ENCODE data around the gene AVPI1. TPM values are rescaled to one million over a fixed set of nuclear protein-coding genes. Genes with fewer than 3 reads are reported as not detected.

The AVPI1 gene
- total RNA-seq, 2 donors from 2014 or later: 5.6 to 8.6 TPM

DNA sequence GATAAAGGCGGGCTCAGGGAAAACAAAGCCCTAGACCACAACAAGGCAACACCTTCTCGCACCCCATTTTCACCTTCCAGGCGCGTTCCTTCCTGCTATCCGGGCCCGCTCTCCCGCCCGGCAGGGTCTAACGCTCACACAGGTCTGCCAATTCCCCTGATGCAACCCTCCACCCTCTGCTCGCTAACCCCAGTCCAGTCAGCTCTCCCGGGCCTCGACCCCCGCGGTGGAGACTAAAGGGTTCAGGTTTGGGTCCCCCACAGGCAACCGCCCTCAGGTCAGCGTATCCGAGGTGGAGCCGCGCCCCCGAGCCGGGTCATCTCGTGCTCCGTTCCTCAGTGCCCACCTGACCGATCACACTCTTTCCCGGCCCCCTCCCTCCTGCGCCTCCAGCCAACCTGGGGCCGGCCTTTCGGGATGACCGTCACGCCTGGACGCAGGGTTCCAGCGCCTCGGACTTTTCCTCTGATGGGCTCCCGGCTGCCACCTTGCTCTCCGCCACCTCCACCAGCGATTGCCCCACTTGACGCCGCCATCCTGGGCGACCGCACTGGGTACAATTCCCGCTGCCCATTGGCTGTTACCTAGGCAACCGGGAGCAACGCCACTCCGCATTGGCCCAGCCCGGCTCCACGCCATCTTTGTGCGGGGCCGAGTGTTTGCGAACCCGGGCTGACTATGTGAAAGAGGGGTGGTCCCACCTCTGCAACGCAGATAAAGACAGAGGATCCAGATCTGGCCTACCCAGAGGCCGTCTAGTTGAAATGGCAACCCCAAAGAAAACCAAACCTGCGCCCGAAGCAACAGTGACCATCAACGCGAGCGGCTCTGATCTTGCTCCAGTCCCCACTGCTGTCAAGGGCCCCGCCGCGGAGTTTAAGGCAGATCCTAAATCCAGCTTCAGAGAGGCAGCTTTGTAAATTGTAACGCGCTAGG, 53.8 kb downstream of the AVPI1 start, which contains the start of gene MORN4:
Gene MORN4 (minus strand): TSS at position 552 of the 936 bp plus-strand sequence. CDS start 13,847 bp downstream, outside the sequence.
- no peaks in the 10 kb centered on the region for H3K9me3 ChIP-seq (ENCODE audit: control insufficient read depth, low read length, poor library complexity, severe bottlenecking)
- H3K4me1 Mint-ChIP-seq: peaks cover 9% of the 10 kb centered on the region
- H3K36me3 Mint-ChIP-seq (ENCODE audit: low read depth): peaks cover 3% of the 10 kb centered on the region
- peak; percentile 100 for ATAC-seq
- DNase-seq: peak; percentile 84 to 90 (median 85)
- peak within 1 kb of the TSS; percentile 100 for H3K4me3 Mint-ChIP-seq
- no peaks in the 10 kb centered on the region for H3K27me3 Mint-ChIP-seq
- H3K27ac Mint-ChIP-seq: peak within 1 kb of the TSS; percentile 96

GRCh38 chr10:97631098-97631497, 55.9 kb downstream of the AVPI1 start:
- H3K27ac Mint-ChIP-seq: no peak overlapping the region
- DNase-seq (no peak), ATAC-seq (no peak)
- H3K9me3 ChIP-seq (ENCODE audit: control insufficient read depth, low read length, poor library complexity, severe bottlenecking): no peaks in the 10 kb centered on the region
- peaks cover 3% of the 10 kb centered on the region for H3K36me3 Mint-ChIP-seq (ENCODE audit: low read depth)
- peaks cover 9% of the 10 kb centered on the region for H3K4me1 Mint-ChIP-seq
- no peak overlapping the region for H3K4me3 Mint-ChIP-seq
- H3K27me3 Mint-ChIP-seq: no peaks in the 10 kb centered on the region

DNA sequence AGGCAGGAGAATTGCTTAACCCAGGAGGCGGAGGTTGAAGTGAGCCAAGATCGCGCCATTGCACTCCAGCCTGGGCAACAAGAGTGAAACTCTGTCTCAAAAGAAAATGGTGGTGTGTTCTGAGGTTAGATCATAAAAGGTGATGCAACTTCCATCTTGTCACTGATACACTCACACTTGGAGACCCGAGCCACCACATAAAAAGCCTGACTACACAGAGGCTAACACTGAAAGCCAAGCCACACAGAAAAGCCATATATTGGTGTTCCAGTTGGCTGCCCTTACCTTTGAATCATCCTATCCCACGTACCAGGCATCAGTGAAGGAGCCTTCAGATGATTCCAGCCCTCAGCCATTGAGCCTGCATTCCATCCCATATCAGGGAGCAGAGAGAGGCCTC, 57.8 kb downstream of the AVPI1 start:
- DNase-seq: no peak
- ATAC-seq: no peak
- no peak overlapping the region for H3K27ac Mint-ChIP-seq
- H3K4me1 Mint-ChIP-seq: peaks cover 9% of the 10 kb centered on the region
- peaks cover 3% of the 10 kb centered on the region for H3K36me3 Mint-ChIP-seq (ENCODE audit: low read depth)
- no peaks in the 10 kb centered on the region for H3K27me3 Mint-ChIP-seq
- no peak overlapping the region for H3K4me3 Mint-ChIP-seq
- no peaks in the 10 kb centered on the region for H3K9me3 ChIP-seq (ENCODE audit: control insufficient read depth, low read length, poor library complexity, severe bottlenecking)

DNA sequence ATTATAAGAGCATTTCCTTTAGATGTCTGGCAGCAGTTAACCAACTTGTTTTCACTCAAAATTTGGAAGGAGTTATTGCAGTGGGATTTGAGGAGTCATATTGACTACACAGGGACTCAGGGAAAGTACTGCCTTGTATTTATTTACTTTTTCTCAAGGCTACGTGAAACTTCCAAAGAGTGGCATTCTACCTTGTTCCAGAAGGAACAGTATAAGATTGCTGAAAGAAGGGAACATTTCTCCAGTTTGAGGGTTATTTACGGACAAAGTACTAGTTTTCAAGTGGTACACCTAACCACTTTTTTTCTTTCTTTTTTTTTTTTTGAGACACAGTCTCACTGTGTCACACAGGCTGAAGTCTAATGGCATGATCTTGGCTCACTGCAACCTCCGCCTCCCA, 58.8 kb downstream of the AVPI1 start:
- no peak overlapping the region for H3K27ac Mint-ChIP-seq
- no peak for DNase-seq
- H3K9me3 ChIP-seq (ENCODE audit: control insufficient read depth, low read length, poor library complexity, severe bottlenecking): no peaks in the 10 kb centered on the region
- peaks cover 1% of the 10 kb centered on the region for H3K36me3 Mint-ChIP-seq (ENCODE audit: low read depth)
- no peak overlapping the region for H3K4me3 Mint-ChIP-seq
- H3K27me3 Mint-ChIP-seq: no peaks in the 10 kb centered on the region
- no peak for ATAC-seq
- peaks cover 5% of the 10 kb centered on the region for H3K4me1 Mint-ChIP-seq

DNA sequence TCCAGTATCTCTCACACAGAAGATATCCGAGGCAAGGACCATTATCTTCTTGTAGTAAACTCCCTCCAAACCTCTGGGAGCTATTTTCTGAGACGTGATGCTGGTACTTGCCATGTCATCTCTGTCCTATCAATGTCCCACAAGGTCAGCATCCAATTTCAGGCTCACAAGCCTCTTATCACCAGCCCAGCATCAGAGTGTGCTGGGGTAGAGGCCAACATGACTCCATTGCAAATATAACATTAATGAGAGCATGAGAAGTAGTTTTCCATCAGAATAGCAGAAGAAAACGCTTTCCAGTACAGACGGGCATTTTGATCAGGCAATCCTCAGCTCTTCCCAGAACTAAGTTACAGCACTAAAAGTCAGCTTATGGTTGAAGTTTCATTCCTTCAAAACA, 59.3 kb downstream of the AVPI1 start:
- H3K36me3 Mint-ChIP-seq (ENCODE audit: low read depth): no peaks in the 10 kb centered on the region
- no peak overlapping the region for H3K4me3 Mint-ChIP-seq
- no peaks in the 10 kb centered on the region for H3K27me3 Mint-ChIP-seq
- no peak for ATAC-seq
- no peak for DNase-seq
- no peak overlapping the region for H3K27ac Mint-ChIP-seq
- peaks cover under 1% of the 10 kb centered on the region for H3K4me1 Mint-ChIP-seq
- no peaks in the 10 kb centered on the region for H3K9me3 ChIP-seq (ENCODE audit: control insufficient read depth, low read length, poor library complexity, severe bottlenecking)

Other genes with a start within 250 kb of the AVPI1 start
- gene EXOSC1, start 241.2 kb downstream of the AVPI1 start, total RNA-seq: 10 to 100 TPM; 32.0 to 38.6 TPM
- gene ZDHHC16, start 241.1 kb downstream of the AVPI1 start, total RNA-seq: 10 to 100 TPM; 14.9 to 15.3 TPM
- 10 to 100 TPM; 60.1 to 71.2 TPM for gene MMS19, start 188.8 kb downstream of the AVPI1 start, total RNA-seq
- 1 to 10 TPM; 1.1 to 1.4 TPM for gene UBTD1, start 188.3 kb downstream of the AVPI1 start, total RNA-seq
- not detected for gene ANKRD2, start 114.5 kb downstream of the AVPI1 start, total RNA-seq
- not detected for gene HOGA1, start 102.9 kb downstream of the AVPI1 start, total RNA-seq
- not detected for gene C10orf62, start 97.5 kb downstream of the AVPI1 start, total RNA-seq
- 1 to 10 TPM in 1 of 2 donors, under 1 TPM in 1; 0.35 to 1.2 TPM for gene MORN4, start 53.7 kb downstream of the AVPI1 start, total RNA-seq
- gene PI4K2A, start 46.6 kb downstream of the AVPI1 start, total RNA-seq: 10 to 100 TPM; 23.3 to 26.2 TPM
- 1 to 10 TPM; 1.2 to 2.7 TPM for gene MARVELD1, start 26.5 kb upstream of the AVPI1 start, total RNA-seq
- 10 to 100 TPM; 60.0 to 69.2 TPM for gene ZFYVE27, start 49.9 kb upstream of the AVPI1 start, total RNA-seq
- gene SFRP5, start 84.8 kb upstream of the AVPI1 start, total RNA-seq: not detected
- 10 to 100 TPM in 1 of 2 donors, 1 to 10 TPM in 1; 9.6 to 12.0 TPM for gene GOLGA7B, start 162.6 kb upstream of the AVPI1 start, total RNA-seq

Data from T-helper 17 cell (primary cell).